ENCODE measurements around the gene ATP13A4. TPM values are rescaled to one million over a fixed set of nuclear protein-coding genes. Genes with fewer than 3 reads are reported as not detected.

ATP13A4 gene
- total RNA-seq, 1 donor from 2014 or later: not detected

GRCh38 chr3:193560091-193560490, 5.4 kb upstream of the ATP13A4 start:
- no peak for TF ChIP-seq CTCF (IDR thresholded peaks at IDR 0.05)
- no peak for DNase-seq (ENCODE audit: low spot score)
- H3K4me3 Mint-ChIP-seq (ENCODE audit: unreplicated experiment): no peak overlapping the region
- no peaks in the 10 kb centered on the region for H3K9me3 Mint-ChIP-seq (ENCODE audit: low read depth)
- H3K36me3 Mint-ChIP-seq (ENCODE audit: low read depth): no peaks in the 10 kb centered on the region
- H3K27ac Mint-ChIP-seq (ENCODE audit: unreplicated experiment): no peak overlapping the region
- peaks cover 13% of the 10 kb centered on the region for H3K27me3 Mint-ChIP-seq (ENCODE audit: low read depth)
- H3K4me1 Mint-ChIP-seq (ENCODE audit: low read depth): no peaks in the 10 kb centered on the region

GRCh38 chr3:193559100-193559499, 4.4 kb upstream of the ATP13A4 start:
- Mint-ChIP-seq H3K9me3 (ENCODE audit: low read depth) (no peaks in the 10 kb centered on the region), H3K4me3 (ENCODE audit: unreplicated experiment) (no peak overlapping the region), H3K27ac (ENCODE audit: unreplicated experiment) (no peak overlapping the region), H3K4me1 (ENCODE audit: low read depth) (no peaks in the 10 kb centered on the region), H3K27me3 (ENCODE audit: low read depth) (peaks cover 23% of the 10 kb centered on the region), H3K36me3 (ENCODE audit: low read depth) (no peaks in the 10 kb centered on the region)
- no peak for DNase-seq (ENCODE audit: low spot score)
- TF ChIP-seq CTCF (IDR thresholded peaks at IDR 0.05): no peak

- Mint-ChIP-seq H3K36me3 (ENCODE audit: low read depth) (no peaks in the 10 kb centered on the region), H3K4me1 (ENCODE audit: low read depth) (no peaks in the 10 kb centered on the region), H3K27ac (ENCODE audit: unreplicated experiment) (no peak overlapping the region), H3K27me3 (ENCODE audit: low read depth) (peaks cover 31% of the 10 kb centered on the region), H3K4me3 (ENCODE audit: unreplicated experiment) (no peak overlapping the region), H3K9me3 (ENCODE audit: low read depth) (no peaks in the 10 kb centered on the region)
- DNase-seq (ENCODE audit: low spot score): no peak
- TF ChIP-seq CTCF (IDR thresholded peaks at IDR 0.05): no peak
These were observed 2.1 kb upstream of the ATP13A4 start for GRCh38 chr3:193556841-193557240.

GRCh38 chr3:193553586-193553985, 1.1 kb downstream of the ATP13A4 start:
- no peaks in the 10 kb centered on the region for H3K36me3 Mint-ChIP-seq (ENCODE audit: low read depth)
- H3K27ac Mint-ChIP-seq (ENCODE audit: unreplicated experiment): no peak overlapping the region
- no peaks in the 10 kb centered on the region for H3K9me3 Mint-ChIP-seq (ENCODE audit: low read depth)
- no peak for DNase-seq (ENCODE audit: low spot score)
- H3K4me3 Mint-ChIP-seq (ENCODE audit: unreplicated experiment): no peak overlapping the region
- peaks cover 31% of the 10 kb centered on the region for H3K27me3 Mint-ChIP-seq (ENCODE audit: low read depth)
- TF ChIP-seq CTCF (IDR thresholded peaks at IDR 0.05): no peak
- no peaks in the 10 kb centered on the region for H3K4me1 Mint-ChIP-seq (ENCODE audit: low read depth)

- Mint-ChIP-seq H3K27me3 (ENCODE audit: low read depth) (peaks cover 26% of the 10 kb centered on the region), H3K4me3 (ENCODE audit: unreplicated experiment) (no peak overlapping the region), H3K9me3 (ENCODE audit: low read depth) (no peaks in the 10 kb centered on the region), H3K4me1 (ENCODE audit: low read depth) (no peaks in the 10 kb centered on the region), H3K36me3 (ENCODE audit: low read depth) (no peaks in the 10 kb centered on the region), H3K27ac (ENCODE audit: unreplicated experiment) (no peak overlapping the region)
- DNase-seq (ENCODE audit: low spot score): no peak
- no peak for TF ChIP-seq CTCF (IDR thresholded peaks at IDR 0.05)
These were observed 1.8 kb downstream of the ATP13A4 start for GRCh38 chr3:193552923-193553322.
